Gastrocnemius medialis (tissue), 4 donors: ENCODE results near the gene PACS1.

ENCODE experiments used
- CTCF ChIP-seq, 5 experiments: fragments of 450-650 bp in 3 of 5; fragments of 200-600 bp in 2 of 5; sonication (generic) in 2 of 5; IDR thresholded peaks in 4 of 5; conservative IDR thresholded peaks in 1 of 5; 1 replicate in 4 of 5; 2 replicates in 1 of 5; pipeline ENCODE4 v1.5.1; 2016 to 2019; ENCODE audit warnings: antibody characterized with exemption in 5 of 5, mild to moderate bottlenecking in 3 of 5, moderate library complexity in 3 of 5
- POLR2A ChIP-seq, 2 donors: fragments of 450-650 bp; IDR thresholded peaks; one replicate each; pipeline ENCODE4 v1.6.1; 2017; ENCODE audit warnings: antibody characterized with exemption in 2 of 2, mild to moderate bottlenecking in 2 of 2, moderate library complexity in 2 of 2

GRCh38 chr11:66243782-66244535, 173.9 kb downstream of the PACS1 start:
- TF ChIP-seq CTCF (IDR thresholded peaks at IDR 0.05 in 4 of 5, conservative IDR thresholded peaks at IDR 0.05 in 1 of 5), result no peak
- TF ChIP-seq POLR2A (IDR thresholded peaks at IDR 0.05), result no peak
